Measurements from ENCODE around the gene CHST11. TPM values are rescaled to one million over a fixed set of nuclear protein-coding genes. Genes with fewer than 3 reads are reported as not detected.

CHST11 gene
- total RNA-seq, 5 donors from 2014 or later (not counting 1 experiment from before 2014, with no cell fraction given) = 49.8 to 78.3 (median 63.7) TPM

GRCh38 chr12:104602406-104602805, 145.7 kb downstream of the CHST11 start:
- WGBS (ENCODE audit: insufficient coverage) = 100% methylated on average over 3 of the region's 6 CpGs
- Mint-ChIP-seq H3K9me3 (no peaks in the 10 kb centered on the region), H3K36me3 (peaks cover 9% of the 10 kb centered on the region), H3K27ac (peak overlapping the region; percentile 63 to 81), H3K4me3 (no peak overlapping the region), H3K27me3 (no peaks in the 10 kb centered on the region), H3K4me1 (peaks cover 39 to 81% (median 71%) of the 10 kb centered on the region in 3 donors)
- Histone ChIP-seq H3K36me3 (ENCODE audit: control insufficient read depth in 2 of 2, extremely low read depth in 1 of 2, insufficient read depth in 1 of 2, low read length in 1 of 2) (peaks cover 0 to 3% of the 10 kb centered on the region in 2 donors), H3K9me3 (no peaks in the 10 kb centered on the region), H3K27ac (ENCODE audit: low read length) (no peak overlapping the region), H3K27me3 (replicated peaks in 1 of 2; ENCODE audit: control insufficient read depth in 2 of 2, extremely low read depth in 1 of 2, insufficient read depth in 2 of 2, low read length in 1 of 2) (no peaks in the 10 kb centered on the region), H3K4me1 (ENCODE audit: control insufficient read depth in 1 of 2, extremely low read depth in 1 of 2, insufficient read depth in 2 of 2, low read length in 2 of 2) (peaks cover 13 to 33% of the 10 kb centered on the region in 2 experiments), H3K4me3 (ENCODE audit: control insufficient read depth in 1 of 2, extremely low read depth in 1 of 2, low read length in 1 of 2) (no peak overlapping the region)
- ChIA-PET POLR2A (no interaction called here), CTCF (no interaction called here)
- DNase-seq (peak in 1 of 35 experiments; percentile 13), ATAC-seq (replicated peaks in 1 of 4) (no peak)

- ATAC-seq (replicated peaks in 1 of 4) (no peak), DNase-seq (no peak)
- peaks cover 0 to 3% of the 10 kb centered on the region in 2 donors for H3K36me3 ChIP-seq (ENCODE audit: control insufficient read depth in 2 of 2, extremely low read depth in 1 of 2, insufficient read depth in 1 of 2, low read length in 1 of 2)
- H3K9me3 ChIP-seq = no peaks in the 10 kb centered on the region
- Mint-ChIP-seq H3K36me3 (peaks cover 11% of the 10 kb centered on the region), H3K4me1 (peaks cover 41 to 77% (median 67%) of the 10 kb centered on the region in 3 donors), H3K4me3 (no peak overlapping the region), H3K9me3 (no peaks in the 10 kb centered on the region), H3K27me3 (no peaks in the 10 kb centered on the region), H3K27ac (peak overlapping the region; percentile 81)
- no CpG with 5 or more reads among the region's 2 CpGs for WGBS (ENCODE audit: insufficient coverage)
- H3K4me1 ChIP-seq (ENCODE audit: control insufficient read depth in 1 of 2, extremely low read depth in 1 of 2, insufficient read depth in 2 of 2, low read length in 2 of 2) = peaks cover 13 to 33% of the 10 kb centered on the region in 2 experiments
- no peaks in the 10 kb centered on the region for H3K27me3 ChIP-seq (replicated peaks in 1 of 2; ENCODE audit: control insufficient read depth in 2 of 2, extremely low read depth in 1 of 2, insufficient read depth in 2 of 2, low read length in 1 of 2)
- H3K27ac ChIP-seq (ENCODE audit: low read length) = peak overlapping the region; percentile 2
- no peak overlapping the region for H3K4me3 ChIP-seq (ENCODE audit: control insufficient read depth in 1 of 2, extremely low read depth in 1 of 2, low read length in 1 of 2)
- ChIA-PET CTCF (no interaction called here), POLR2A (no interaction called here)
These were observed 146.1 kb downstream of the CHST11 start for GRCh38 chr12:104602896-104603295.

- Histone ChIP-seq H3K9me3 (no peaks in the 10 kb centered on the region), H3K36me3 (ENCODE audit: control insufficient read depth in 2 of 2, extremely low read depth in 1 of 2, insufficient read depth in 1 of 2, low read length in 1 of 2) (peaks cover 0 to 3% of the 10 kb centered on the region in 2 donors), H3K27me3 (replicated peaks in 1 of 2; ENCODE audit: control insufficient read depth in 2 of 2, extremely low read depth in 1 of 2, insufficient read depth in 2 of 2, low read length in 1 of 2) (no peaks in the 10 kb centered on the region), H3K4me1 (ENCODE audit: control insufficient read depth in 1 of 2, extremely low read depth in 1 of 2, insufficient read depth in 2 of 2, low read length in 2 of 2) (peaks cover 13 to 33% of the 10 kb centered on the region in 2 experiments), H3K4me3 (ENCODE audit: control insufficient read depth in 1 of 2, extremely low read depth in 1 of 2, low read length in 1 of 2) (no peak overlapping the region), H3K27ac (ENCODE audit: low read length) (peak overlapping the region; percentile 64)
- Mint-ChIP-seq H3K36me3 (peaks cover 11% of the 10 kb centered on the region), H3K27ac (peak overlapping the region; percentile 81), H3K4me3 (peak overlapping the region in 1 of 3 donors; percentile 17), H3K9me3 (no peaks in the 10 kb centered on the region), H3K4me1 (peaks cover 47 to 76% (median 67%) of the 10 kb centered on the region in 3 donors), H3K27me3 (no peaks in the 10 kb centered on the region)
- DNase-seq (no peak), ATAC-seq (replicated peaks in 1 of 4) (no peak)
- WGBS (ENCODE audit: insufficient coverage) = no CpG with 5 or more reads among the region's 1 CpG
- ChIA-PET POLR2A (interaction anchor here in 1 of 2 donors (1.1 kb wide), 1 partner anchor 21 kb away, joined by 4 read pairs; no protein-coding TSS in a partner anchor), CTCF (interaction anchor here in 1 of 2 donors (0.6 kb wide), 1 partner anchor 15 kb away, joined by 5 read pairs; no protein-coding TSS in a partner anchor)
These were observed 146.8 kb downstream of the CHST11 start for GRCh38 chr12:104603545-104603973.

GRCh38 chr12:104604070-104604994, 147.6 kb downstream of the CHST11 start:
- WGBS (ENCODE audit: insufficient coverage) = 64% methylated on average over 4 of the region's 10 CpGs
- peaks cover 13 to 33% of the 10 kb centered on the region in 2 experiments for H3K4me1 ChIP-seq (ENCODE audit: control insufficient read depth in 1 of 2, extremely low read depth in 1 of 2, insufficient read depth in 2 of 2, low read length in 2 of 2)

GRCh38 chr12:104604995-104605675, 148.4 kb downstream of the CHST11 start:
- H3K27ac ChIP-seq (ENCODE audit: low read length) = peak overlapping the region; percentile 64
- Mint-ChIP-seq H3K9me3 (no peaks in the 10 kb centered on the region), H3K4me1 (peaks cover 50 to 83% (median 73%) of the 10 kb centered on the region in 3 donors), H3K27me3 (no peaks in the 10 kb centered on the region), H3K36me3 (peaks cover 11% of the 10 kb centered on the region), H3K4me3 (no peak overlapping the region), H3K27ac (peak overlapping the region; percentile 81)
- no peaks in the 10 kb centered on the region for H3K9me3 ChIP-seq
- ATAC-seq (replicated peaks in 1 of 4) (no peak), DNase-seq (no peak)
- H3K4me3 ChIP-seq (ENCODE audit: control insufficient read depth in 1 of 2, extremely low read depth in 1 of 2, low read length in 1 of 2) = no peak overlapping the region
- H3K36me3 ChIP-seq (ENCODE audit: control insufficient read depth in 2 of 2, extremely low read depth in 1 of 2, insufficient read depth in 1 of 2, low read length in 1 of 2) = peaks cover 0 to 10% of the 10 kb centered on the region in 2 donors
- no peaks in the 10 kb centered on the region for H3K27me3 ChIP-seq (replicated peaks in 1 of 2; ENCODE audit: control insufficient read depth in 2 of 2, extremely low read depth in 1 of 2, insufficient read depth in 2 of 2, low read length in 1 of 2)
- POLR2A ChIA-PET = no interaction called here
- 99% methylated on average over 8 of the region's 16 CpGs for WGBS (ENCODE audit: insufficient coverage)
- CTCF ChIA-PET = interaction anchor here in 1 of 2 donors (1.2 kb wide), 1 partner anchor 223 kb away, joined by 4 read pairs; no protein-coding TSS in a partner anchor
- H3K4me1 ChIP-seq (ENCODE audit: control insufficient read depth in 1 of 2, extremely low read depth in 1 of 2, insufficient read depth in 2 of 2, low read length in 2 of 2) = peaks cover 13 to 33% of the 10 kb centered on the region in 2 experiments

More at GRCh38 chr12:104604070-104604994, 147.6 kb downstream of the CHST11 start:
- no peaks in the 10 kb centered on the region for H3K27me3 Mint-ChIP-seq
- peak overlapping the region; percentile 64 for H3K27ac ChIP-seq (ENCODE audit: low read length)
- H3K9me3 Mint-ChIP-seq = no peaks in the 10 kb centered on the region
- no peaks in the 10 kb centered on the region for H3K9me3 ChIP-seq
- ChIA-PET CTCF (interaction anchor here (0.6 to 1.2 kb wide), 3 partner anchors 15 to 223 kb away, joined by 3 to 5 read pairs (median 4); no protein-coding TSS in a partner anchor), POLR2A (interaction anchor here in 1 of 2 donors (0.6 to 1.1 kb wide), 2 partner anchors 21 to 110 kb away, joined by 4 read pairs; no protein-coding TSS in a partner anchor)
- peak in 33 of 35 experiments; percentile 5 to 55 (median 26) for DNase-seq
- H3K36me3 ChIP-seq (ENCODE audit: control insufficient read depth in 2 of 2, extremely low read depth in 1 of 2, insufficient read depth in 1 of 2, low read length in 1 of 2) = peaks cover 0 to 8% of the 10 kb centered on the region in 2 donors
- H3K4me3 ChIP-seq (ENCODE audit: control insufficient read depth in 1 of 2, extremely low read depth in 1 of 2, low read length in 1 of 2) = no peak overlapping the region
- peak overlapping the region; percentile 6 to 17 (median 13) for H3K4me3 Mint-ChIP-seq
- no peaks in the 10 kb centered on the region for H3K27me3 ChIP-seq (replicated peaks in 1 of 2; ENCODE audit: control insufficient read depth in 2 of 2, extremely low read depth in 1 of 2, insufficient read depth in 2 of 2, low read length in 1 of 2)
- H3K36me3 Mint-ChIP-seq = peaks cover 11% of the 10 kb centered on the region
- H3K27ac Mint-ChIP-seq = peak overlapping the region; percentile 81
- peak; percentile 83 to 87 (median 84) for ATAC-seq (replicated peaks in 1 of 4)
- peaks cover 50 to 80% (median 72%) of the 10 kb centered on the region in 3 donors for H3K4me1 Mint-ChIP-seq

- Histone ChIP-seq H3K4me3 (ENCODE audit: control insufficient read depth in 1 of 2, extremely low read depth in 1 of 2, low read length in 1 of 2) (no peak overlapping the region), H3K4me1 (ENCODE audit: control insufficient read depth in 1 of 2, extremely low read depth in 1 of 2, insufficient read depth in 2 of 2, low read length in 2 of 2) (peaks cover 13 to 33% of the 10 kb centered on the region in 2 experiments), H3K36me3 (ENCODE audit: control insufficient read depth in 2 of 2, extremely low read depth in 1 of 2, insufficient read depth in 1 of 2, low read length in 1 of 2) (peaks cover 0 to 10% of the 10 kb centered on the region in 2 donors), H3K27me3 (replicated peaks in 1 of 2; ENCODE audit: control insufficient read depth in 2 of 2, extremely low read depth in 1 of 2, insufficient read depth in 2 of 2, low read length in 1 of 2) (no peaks in the 10 kb centered on the region), H3K9me3 (no peaks in the 10 kb centered on the region), H3K27ac (ENCODE audit: low read length) (no peak overlapping the region)
- H3K4me1 Mint-ChIP-seq = peaks cover 47 to 78% (median 73%) of the 10 kb centered on the region in 3 donors
- ChIA-PET CTCF (no interaction called here), POLR2A (no interaction called here)
- H3K9me3 Mint-ChIP-seq = no peaks in the 10 kb centered on the region
- 98% methylated on average over 7 of the region's 10 CpGs for WGBS (ENCODE audit: insufficient coverage)
- DNase-seq = peak in 4 of 35 experiments; percentile 2 to 34 (median 8)
- H3K4me3 Mint-ChIP-seq = no peak overlapping the region
- H3K27me3 Mint-ChIP-seq = no peaks in the 10 kb centered on the region
- peaks cover 11% of the 10 kb centered on the region for H3K36me3 Mint-ChIP-seq
- peak overlapping the region in 1 of 2 donors; percentile 34 for H3K27ac Mint-ChIP-seq
- ATAC-seq (replicated peaks in 1 of 4) = no peak
These were observed 148.9 kb downstream of the CHST11 start for GRCh38 chr12:104605685-104606084.

All from T-cell (primary cell).